K562 (cell line): Measurements from ENCODE around the gene ELK4. TPM values are rescaled to one million over a fixed set of nuclear protein-coding genes. Genes with fewer than 3 reads are reported as not detected.

Source experiments
- ATAC-seq: fragments of 200-7000 bp; cut with Tn5 transposase; 3 replicates; pipeline ENCODE4 v1.9.1; 2020; ENCODE audit warnings: moderate library complexity
- BruUV-seq: library from RNA; stranded (reverse); fragments of 400-500 nt; replicated peaks from 2 replicates; lab custom pipeline; 2021; lab: Mats Ljungman, UMichigan
- CTCF ChIA-PET: fragments of 300-600 bp; formaldehyde crosslinking; extraction: SDS; loops from one replicate; lab custom pipeline; 2021; ENCODE audit warnings: low intra/inter-chr PET ratio; lab: Yijun Ruan, JAX
- POLR2A ChIA-PET: fragments of 300-600, 350-650 bp; sonication (Branson Sonifier 250); formaldehyde crosslinking; extraction: SDS; loops from one replicate; lab custom pipeline; 2021; ENCODE audit warnings: antibody characterized with exemption, inconsistent platforms; lab: Yijun Ruan, JAX
- DNase-seq, 4 experiments: peaks; one replicate each; pipeline versions ENCODE4 v3.0.0 to v3.0.0-alpha.2; 2011 to 2018; ENCODE audit warnings: low spot score in 3 of 4, mixed read lengths in 3 of 4; ENCODE audit errors: extremely low read depth in 1 of 4
- FAIRE-seq: peaks from 2 replicates; lab custom pipeline; 2011; peaks lifted over from hg19 to GRCh38; lab: Jason Lieb, UNC
- H2AFZ ChIP-seq: 2 replicates; pipeline ENCODE4 v1.6.0; 2011; ENCODE audit warnings: low read depth, low read length, control low read depth, inconsistent platforms
- H3K27ac ChIP-seq: fragments of 200-600 bp; 3 replicates; pipeline ENCODE4 v1.8.0; 2011; ENCODE audit warnings: low read depth, mild to moderate bottlenecking, control low read depth, inconsistent platforms, low read length, moderate library complexity, mixed read lengths; ENCODE audit errors: extremely low read depth
- H3K27me3 ChIP-seq, 2 experiments: fragments of 300-600 bp in 1 of 2; 2 replicates in 1 of 2; 3 replicates in 1 of 2; pipeline versions ENCODE4 v1.6.0 to v1.8.0; 2011; ENCODE audit warnings: inconsistent platforms in 2 of 2, low read length in 2 of 2, mild to moderate bottlenecking in 1 of 2, mixed read lengths in 1 of 2, moderate library complexity in 1 of 2; ENCODE audit not compliant: control insufficient read depth in 2 of 2, insufficient read depth in 2 of 2
- H3K36me3 ChIP-seq: fragments of 300-600 bp; 3 replicates; pipeline ENCODE4 v1.8.0; 2011; ENCODE audit warnings: mild to moderate bottlenecking, low read length, inconsistent platforms; ENCODE audit not compliant: control insufficient read depth, insufficient read depth
- H3K4me1 ChIP-seq, 2 experiments: fragments of 200-600 bp in 1 of 2; replicated peaks in 1 of 2; 2 replicates in 1 of 2; 3 replicates in 1 of 2; pipeline versions ENCODE4 v1.5.1 to v1.8.0; 2011; ENCODE audit warnings: inconsistent platforms in 2 of 2, low read length in 2 of 2, mild to moderate bottlenecking in 1 of 2, mixed read lengths in 1 of 2, moderate library complexity in 1 of 2; ENCODE audit not compliant: control insufficient read depth in 2 of 2, insufficient read depth in 2 of 2
- H3K4me2 ChIP-seq: 2 replicates; pipeline ENCODE4 v1.6.1; 2011; ENCODE audit warnings: low read length, control low read depth, inconsistent platforms, mixed read lengths; ENCODE audit not compliant: insufficient read depth
- H3K4me3 ChIP-seq: fragments of 200-600 bp; sonication (generic), shearing (Covaris generic); 2 replicates; pipeline ENCODE4 v1.5.1; 2016; ENCODE audit warnings: control low read depth, inconsistent platforms
- H3K79me2 ChIP-seq: fragments of 200-600 bp; 3 replicates; pipeline ENCODE4 v1.8.0; 2011; ENCODE audit warnings: low read length, inconsistent platforms; ENCODE audit not compliant: control insufficient read depth, insufficient read depth
- H3K9ac ChIP-seq, 2 experiments: 2 replicates each; pipeline versions ENCODE4 v1.6.0 to v1.6.1; 2011; ENCODE audit warnings: low read depth in 2 of 2, low read length in 2 of 2, control low read depth in 1 of 2, inconsistent platforms in 1 of 2, mild to moderate bottlenecking in 1 of 2, mixed read lengths in 1 of 2; ENCODE audit not compliant: insufficient read depth in 1 of 2
- H3K9me1 ChIP-seq: one replicate; pipeline ENCODE4 v1.6.0; 2011; ENCODE audit warnings: inconsistent platforms, mild to moderate bottlenecking, low read length, moderate library complexity; ENCODE audit not compliant: control insufficient read depth, insufficient read depth
- H3K9me3 ChIP-seq: replicated peaks from 2 replicates; pipeline ENCODE4 v1.5.1; 2011; ENCODE audit warnings: low read depth, low read length, inconsistent platforms; ENCODE audit not compliant: control insufficient read depth, insufficient read depth
- H4K20me1 ChIP-seq: replicated peaks from 2 replicates; pipeline ENCODE4 v1.6.1; 2011; ENCODE audit warnings: low read length, inconsistent platforms, mixed read lengths; ENCODE audit not compliant: control insufficient read depth, insufficient read depth
- BCOR ChIP-seq: fragments of 450-650 bp; IDR thresholded peaks from 2 replicates; pipeline ENCODE4 v1.6.1; 2016
- BRD9 ChIP-seq: fragments of 450-650 bp; IDR thresholded peaks from 2 replicates; pipeline ENCODE4 v1.6.1; 2018; ENCODE audit warnings: low read depth; ENCODE audit not compliant: partially characterized antibody
- EGR1 ChIP-seq: fragments of 450-650 bp; conservative IDR thresholded peaks from 2 replicates; pipeline ENCODE4 v1.6.1; 2017; ENCODE audit warnings: mild to moderate bottlenecking
- NR4A1 ChIP-seq, 2 experiments: fragments of 250-450 bp in 1 of 2; fragments of 450-650 bp in 1 of 2; sonication (Bioruptor Pico) in 1 of 2; IDR thresholded peaks; 2 replicates each; pipeline versions ENCODE4 v1.4.0 to v1.6.1; 2016 to 2020; ENCODE audit warnings: mild to moderate bottlenecking in 2 of 2, missing compliant biosample characterization in 1 of 2, missing genetic modification characterization in 1 of 2, moderate library complexity in 1 of 2
- PHB ChIP-seq: fragments of 250-450 bp; sonication (Bioruptor Pico); IDR thresholded peaks from 2 replicates; pipeline ENCODE4 v1.5.0; 2021
- ZFPM2 ChIP-seq: fragments of 250-450 bp; sonication (Bioruptor Pico); IDR thresholded peaks from 2 replicates; pipeline ENCODE4 v1.5.1; 2022; ENCODE audit warnings: mild to moderate bottlenecking
- WGBS: fragments of 100-300 bp; shearing (Covaris generic); methylation state at CpG from one replicate; pipeline ENCODE4 v1.1.6; 2016; ENCODE audit warnings: low coverage, mixed read lengths; ENCODE audit not compliant: insufficient coverage; ENCODE audit errors: missing lambda C conversion rate; 5-methylcytosine and 5-hydroxymethylcytosine counted together
- in situ Hi-C: fragments of 300-500 bp; cut with MboI; formaldehyde crosslinking; loops from 4 replicates; pipeline ENCODE4 v1.15.0; 2018; ENCODE audit warnings: inconsistent platforms, mixed read lengths
- intact Hi-C: fragments of 100-400 bp; cut with micrococcal nuclease; formaldehyde crosslinking; loops from 2 replicates; pipeline ENCODE4 v1.14.2; 2022
- polyA plus RNA-seq, 8 experiments: library from polyadenylated mRNA; depleted of rRNA in 4 of 8; stranded (reverse) in 5 of 8; unstranded in 3 of 8; fragments of >200 nt; fragmentation: Nextera tagmentation in 2 of 8; fragmentation: Illumina TruSeq in 1 of 8; extraction: Ambion mirVana in 2 of 8; extraction: Trizol in 1 of 8; gene quantifications; 2 replicates each; pipeline versions ENCODE4 v1.2.1 to v1.2.3, GENCODE V29; 2011 to 2014; ENCODE audit warnings: inconsistent platforms in 1 of 8, missing spikeins in 1 of 8
- total RNA-seq, 7 experiments: library from RNA; depleted of rRNA in 6 of 7; stranded (reverse); fragments of >200 nt in 6 of 7; fragmentation: Illumina TruSeq in 2 of 7; extraction: Trizol in 2 of 7; gene quantifications; 2 replicates each; pipeline versions ENCODE4 v1.2.1 to v1.2.3, GENCODE V29; 2011 to 2021; ENCODE audit warnings: low replicate concordance in 1 of 7
- TF ChIP-seq, protein P1 (sequence below): fragments of 450-650 bp; IDR thresholded peaks from 2 replicates; pipeline ENCODE4 v1.7.1; 2018; ENCODE audit warnings: mild to moderate bottlenecking, low read depth; ENCODE audit not compliant: partially characterized antibody
- TF ChIP-seq, protein P2 (sequence below): sonication (generic); IDR thresholded peaks from 2 replicates; pipeline ENCODE4 v1.6.1; 2016

The ELK4 gene
- total and polyA plus RNA-seq, 9 of the 15 experiments (the other 6 are each of a cell fraction or from before 2014, with no cell fraction given), result 2.0 to 21.7 (median 9.2) TPM

DNA sequence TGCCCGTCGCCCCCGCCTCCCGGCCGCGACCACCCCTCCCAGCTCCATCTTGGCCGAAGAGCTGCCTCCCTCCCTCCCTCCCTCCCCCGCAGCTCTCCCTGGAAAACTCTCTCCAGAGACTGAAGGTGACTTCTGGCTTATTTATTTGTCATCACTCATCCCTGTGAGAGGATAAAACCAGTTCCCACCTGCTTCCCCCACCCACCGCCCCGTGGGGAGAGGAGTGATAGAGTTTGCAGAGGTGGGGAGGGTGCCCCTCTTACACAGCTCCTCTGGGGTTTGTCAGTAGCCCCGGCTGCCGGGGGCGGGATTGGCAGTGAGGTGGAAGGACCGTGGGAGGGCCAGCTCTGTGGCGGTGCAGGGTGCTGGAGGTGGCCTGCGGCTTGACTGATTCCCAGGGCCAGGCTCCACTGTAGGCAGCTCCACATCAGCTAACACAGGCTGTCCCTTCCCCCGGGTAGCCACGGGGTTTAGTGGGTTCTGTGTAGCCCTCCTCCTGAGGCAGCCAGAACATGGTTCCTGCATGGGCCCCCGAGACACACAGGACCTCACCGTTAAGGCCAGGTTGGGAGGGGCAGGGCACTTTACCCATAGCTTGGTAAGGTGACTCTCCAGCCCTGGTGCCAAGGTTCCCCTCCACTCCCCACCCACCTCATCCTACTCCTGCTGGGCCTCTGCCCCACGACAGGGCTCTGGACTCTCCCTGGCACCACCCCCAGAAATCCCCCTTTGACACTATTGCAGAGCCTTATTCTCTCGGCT, 62.2 kb downstream of the ELK4 start:
- no TSS peak for BruUV-seq
- H3K4me3 ChIP-seq, result no peak overlapping the region
- POLR2A ChIA-PET, result interaction anchor here (0.5 to 0.7 kb wide), 3 partner anchors 100 to 919 kb away, joined by 3 to 4 read pairs (median 4); no protein-coding TSS in a partner anchor
- no peak overlapping the region for H3K4me2 ChIP-seq
- H4K20me1 ChIP-seq, result peaks cover 11% of the 10 kb centered on the region; the same call in 1 of the 2 replicates
- no peak for FAIRE-seq
- no peak overlapping the region for H3K27ac ChIP-seq
- no peaks in the 10 kb centered on the region for H3K79me2 ChIP-seq
- H3K36me3 ChIP-seq, result no peaks in the 10 kb centered on the region
- H3K9me3 ChIP-seq, result no peaks in the 10 kb centered on the region
- H3K27me3 ChIP-seq, result peaks cover 37 to 50% of the 10 kb centered on the region in 2 experiments
- H3K4me1 ChIP-seq, result peaks cover 0 to 7% of the 10 kb centered on the region in 2 experiments; a peak in 2 of 5 replicates
- H3K9ac ChIP-seq, result no peak overlapping the region
- no peak overlapping the region for H2AFZ ChIP-seq
- no peaks in the 10 kb centered on the region for H3K9me1 ChIP-seq
- intact Hi-C loops, result no loop called here
- CTCF ChIA-PET, result interaction anchor here (0.7 kb wide), 1 partner anchor 222 kb away, joined by 7 read pairs; no protein-coding TSS in a partner anchor
- WGBS, result 2% methylated on average over 21 of the region's 22 CpGs
- TF ChIP-seq, protein P1, sequence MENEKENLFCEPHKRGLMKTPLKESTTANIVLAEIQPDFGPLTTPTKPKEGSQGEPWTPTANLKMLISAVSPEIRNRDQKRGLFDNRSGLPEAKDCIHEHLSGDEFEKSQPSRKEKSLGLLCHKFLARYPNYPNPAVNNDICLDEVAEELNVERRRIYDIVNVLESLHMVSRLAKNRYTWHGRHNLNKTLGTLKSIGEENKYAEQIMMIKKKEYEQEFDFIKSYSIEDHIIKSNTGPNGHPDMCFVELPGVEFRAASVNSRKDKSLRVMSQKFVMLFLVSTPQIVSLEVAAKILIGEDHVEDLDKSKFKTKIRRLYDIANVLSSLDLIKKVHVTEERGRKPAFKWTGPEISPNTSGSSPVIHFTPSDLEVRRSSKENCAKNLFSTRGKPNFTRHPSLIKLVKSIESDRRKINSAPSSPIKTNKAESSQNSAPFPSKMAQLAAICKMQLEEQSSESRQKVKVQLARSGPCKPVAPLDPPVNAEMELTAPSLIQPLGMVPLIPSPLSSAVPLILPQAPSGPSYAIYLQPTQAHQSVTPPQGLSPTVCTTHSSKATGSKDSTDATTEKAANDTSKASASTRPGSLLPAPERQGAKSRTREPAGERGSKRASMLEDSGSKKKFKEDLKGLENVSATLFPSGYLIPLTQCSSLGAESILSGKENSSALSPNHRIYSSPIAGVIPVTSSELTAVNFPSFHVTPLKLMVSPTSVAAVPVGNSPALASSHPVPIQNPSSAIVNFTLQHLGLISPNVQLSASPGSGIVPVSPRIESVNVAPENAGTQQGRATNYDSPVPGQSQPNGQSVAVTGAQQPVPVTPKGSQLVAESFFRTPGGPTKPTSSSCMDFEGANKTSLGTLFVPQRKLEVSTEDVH, result no peak
- TF ChIP-seq NR4A1 (CRISPR knock-in tag; IDR thresholded peaks at IDR 0.05), result no peak
- no peak for TF ChIP-seq NR4A1 (tag; IDR thresholded peaks at IDR 0.05)
- TF ChIP-seq ZFPM2, result no peak
- no peak for TF ChIP-seq BRD9
- TF ChIP-seq, protein P2, sequence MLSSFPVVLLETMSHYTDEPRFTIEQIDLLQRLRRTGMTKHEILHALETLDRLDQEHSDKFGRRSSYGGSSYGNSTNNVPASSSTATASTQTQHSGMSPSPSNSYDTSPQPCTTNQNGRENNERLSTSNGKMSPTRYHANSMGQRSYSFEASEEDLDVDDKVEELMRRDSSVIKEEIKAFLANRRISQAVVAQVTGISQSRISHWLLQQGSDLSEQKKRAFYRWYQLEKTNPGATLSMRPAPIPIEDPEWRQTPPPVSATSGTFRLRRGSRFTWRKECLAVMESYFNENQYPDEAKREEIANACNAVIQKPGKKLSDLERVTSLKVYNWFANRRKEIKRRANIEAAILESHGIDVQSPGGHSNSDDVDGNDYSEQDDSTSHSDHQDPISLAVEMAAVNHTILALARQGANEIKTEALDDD, result no peak
- TF ChIP-seq EGR1, result peak; percentile 25; the same call in 1 of the 2 replicates
- TF ChIP-seq BCOR, result no peak
- TF ChIP-seq PHB (CRISPR knock-in tag), result no peak
- no peak for DNase-seq
- in situ Hi-C loops, result no loop called here
- ATAC-seq, result no peak
